GM19351 (cell line): ENCODE data around the gene BICRA.
"Not testable (repeated sequence)": the region's sequence is repeated elsewhere in the genome, so short reads cannot be mapped to it uniquely, and the experiment has no call there.

Experiments
- ATAC-seq: cut with Tn5 transposase; IDR thresholded peaks from one replicate; pipeline ENCODE4 v1.9.1; 2021; ENCODE audit warnings: mild to moderate bottlenecking, moderate library complexity; ENCODE audit not compliant: unreplicated experiment

BICRA gene

GRCh38 chr19:47658431-47659348, 49.8 kb downstream of the BICRA start:
- ATAC-seq, result no peak

GRCh38 chr19:47660435-47660832, 51.5 kb downstream of the BICRA start:
- ATAC-seq, result no peak

DNA sequence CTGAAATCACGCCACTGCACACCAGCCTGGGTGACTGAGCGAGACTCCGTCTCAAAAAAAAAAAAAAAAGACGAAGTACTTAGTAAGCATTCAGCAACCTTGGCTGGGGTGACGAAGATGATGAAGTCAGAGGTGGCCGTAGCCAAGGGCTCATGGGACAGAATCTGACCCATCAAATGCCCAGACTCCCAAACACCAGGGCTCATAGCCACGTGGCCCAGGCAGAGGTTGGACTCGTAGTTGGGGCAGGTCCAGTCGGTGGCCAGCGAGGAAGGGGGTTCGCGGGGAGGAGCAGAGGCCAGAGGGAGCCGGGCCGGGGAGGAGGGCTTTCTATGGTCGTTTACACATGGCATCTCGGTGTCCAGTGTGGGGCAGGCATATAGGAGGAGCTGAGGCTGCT, 52.2 kb downstream of the BICRA start:
- no peak for ATAC-seq

GRCh38 chr19:47661611-47662010, 52.7 kb downstream of the BICRA start:
- ATAC-seq, result no peak

DNA sequence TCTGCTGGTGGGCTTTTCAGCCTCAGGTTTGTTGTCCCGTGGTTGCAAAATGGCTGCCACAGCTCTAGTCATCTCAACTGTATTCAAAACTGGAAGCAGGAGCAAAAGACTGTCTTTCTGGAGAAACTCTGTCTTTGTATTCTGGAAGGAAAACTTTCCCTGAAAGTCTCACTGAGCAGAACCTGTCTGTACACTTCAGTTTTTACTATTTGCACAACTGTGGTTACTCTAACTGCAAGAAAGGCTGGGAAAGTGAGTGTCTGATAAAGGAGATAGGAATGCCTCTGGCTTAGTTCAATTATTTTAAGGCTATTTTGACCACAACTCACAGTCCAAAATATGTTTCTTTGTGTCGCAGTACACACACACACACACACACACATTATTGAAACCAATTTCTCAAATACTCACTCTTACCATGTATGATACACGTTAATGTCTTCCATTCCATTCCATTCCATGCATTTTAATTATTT, 54.5 kb downstream of the BICRA start:
- ATAC-seq, result no peak

GRCh38 chr19:47663911-47664771, 55.2 kb downstream of the BICRA start:
- ATAC-seq, result no peak

DNA sequence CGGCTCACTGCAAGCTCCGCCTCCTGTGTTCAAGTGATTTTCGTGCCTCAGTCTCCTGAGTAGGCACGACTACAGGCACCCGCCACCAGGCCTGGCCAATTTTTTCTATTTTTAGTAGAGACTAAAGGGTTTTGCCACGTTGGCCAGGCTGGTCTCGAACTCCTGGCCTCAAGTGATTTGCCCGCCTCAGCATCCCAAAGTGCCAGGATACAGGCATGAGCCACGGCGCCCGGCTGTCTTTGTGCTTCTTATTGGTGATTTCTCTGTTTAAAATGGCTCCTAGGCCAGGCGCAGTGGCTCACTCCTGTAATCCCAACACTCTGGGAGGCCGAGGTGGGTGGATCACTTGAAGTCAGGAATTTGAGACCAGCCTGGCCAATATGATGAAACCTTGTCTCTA, 59.6 kb downstream of the BICRA start:
- ATAC-seq, result not testable (repeated sequence)

DNA sequence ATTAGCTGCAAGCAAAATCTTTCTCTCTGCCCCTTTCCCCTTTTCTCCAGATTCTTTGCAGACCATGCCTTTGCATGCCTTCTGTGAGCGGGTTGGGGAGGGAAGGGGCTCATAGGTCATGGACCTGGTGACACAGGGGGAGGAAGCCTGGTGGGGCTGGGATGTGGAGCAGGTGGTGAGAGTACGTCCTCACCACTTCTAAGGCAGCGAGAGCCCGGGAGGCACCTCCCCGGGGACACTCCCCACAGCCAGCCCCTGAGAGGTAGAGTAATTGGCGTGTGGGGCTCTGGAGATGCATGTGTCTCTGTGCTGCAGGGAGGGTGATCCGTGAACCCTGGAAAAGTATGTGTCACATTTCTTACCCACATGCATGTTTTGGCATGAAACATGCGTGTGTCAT, 61.8 kb downstream of the BICRA start:
- no peak for ATAC-seq

- ATAC-seq, result no peak
Observed at GRCh38 chr19:47671499-47671898, 62.6 kb downstream of the BICRA start.

DNA sequence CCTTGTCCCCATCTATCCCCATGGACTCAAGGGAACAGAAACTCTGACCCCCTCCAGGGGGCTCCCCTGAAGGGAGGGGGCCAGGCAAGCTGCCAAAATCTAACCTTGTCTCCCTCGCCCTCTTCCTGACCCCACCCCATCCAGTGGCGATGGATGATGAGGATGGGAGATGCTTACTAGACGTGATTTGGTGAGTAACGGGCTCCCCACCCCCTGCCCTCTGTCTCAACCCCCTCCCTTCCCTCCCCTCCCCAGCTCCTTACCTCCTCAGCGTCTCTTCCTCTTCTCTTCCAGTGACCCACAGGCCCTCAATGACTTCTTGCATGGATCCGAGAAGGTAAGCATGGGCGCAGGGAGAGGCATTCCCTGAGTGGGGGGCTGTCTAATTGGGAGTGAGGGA, 64.5 kb downstream of the BICRA start:
- no peak for ATAC-seq

DNA sequence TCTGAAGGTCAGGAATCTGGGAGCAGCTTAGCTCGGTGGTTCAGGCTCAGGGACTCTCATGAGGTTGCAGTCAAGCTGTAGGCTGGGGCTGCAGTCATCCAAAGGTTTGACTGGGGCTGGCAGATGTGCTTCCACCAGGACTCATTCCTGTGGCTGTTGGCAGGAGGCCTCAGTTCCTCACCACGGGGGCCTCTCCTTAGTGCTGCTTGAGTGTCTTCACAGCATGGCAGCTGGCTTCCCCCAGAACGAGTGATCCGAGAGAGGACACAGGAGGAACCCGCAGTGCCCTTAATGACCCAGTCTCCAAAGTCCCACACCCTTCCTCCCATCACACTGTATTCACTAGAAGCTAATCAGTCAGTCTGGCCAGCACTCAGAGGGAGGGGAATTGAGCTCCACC, 65.6 kb downstream of the BICRA start:
- ATAC-seq, result no peak

GRCh38 chr19:47675271-47675670, 66.3 kb downstream of the BICRA start:
- ATAC-seq, result no peak

GRCh38 chr19:47675859-47676258, 66.9 kb downstream of the BICRA start:
- no peak for ATAC-seq

DNA sequence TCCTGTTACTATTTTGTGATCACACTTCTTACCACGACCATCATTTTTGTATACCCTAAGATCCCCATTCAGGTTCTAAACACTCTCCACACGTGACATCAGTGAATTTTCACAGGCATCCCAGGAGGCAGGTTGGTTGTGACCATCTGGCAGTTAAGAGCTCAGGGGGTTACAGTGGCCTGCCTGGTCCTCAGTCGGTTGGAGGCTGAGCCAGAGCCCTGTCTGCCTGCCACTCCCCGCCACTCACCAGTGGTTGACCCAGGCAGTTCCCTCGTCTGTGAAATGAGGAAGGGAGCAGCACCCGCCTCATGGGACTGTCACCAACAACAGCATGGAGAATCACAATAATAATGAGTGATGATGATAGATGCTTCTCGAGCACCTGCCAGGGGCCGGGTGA, 67.9 kb downstream of the BICRA start:
- ATAC-seq, result no peak

DNA sequence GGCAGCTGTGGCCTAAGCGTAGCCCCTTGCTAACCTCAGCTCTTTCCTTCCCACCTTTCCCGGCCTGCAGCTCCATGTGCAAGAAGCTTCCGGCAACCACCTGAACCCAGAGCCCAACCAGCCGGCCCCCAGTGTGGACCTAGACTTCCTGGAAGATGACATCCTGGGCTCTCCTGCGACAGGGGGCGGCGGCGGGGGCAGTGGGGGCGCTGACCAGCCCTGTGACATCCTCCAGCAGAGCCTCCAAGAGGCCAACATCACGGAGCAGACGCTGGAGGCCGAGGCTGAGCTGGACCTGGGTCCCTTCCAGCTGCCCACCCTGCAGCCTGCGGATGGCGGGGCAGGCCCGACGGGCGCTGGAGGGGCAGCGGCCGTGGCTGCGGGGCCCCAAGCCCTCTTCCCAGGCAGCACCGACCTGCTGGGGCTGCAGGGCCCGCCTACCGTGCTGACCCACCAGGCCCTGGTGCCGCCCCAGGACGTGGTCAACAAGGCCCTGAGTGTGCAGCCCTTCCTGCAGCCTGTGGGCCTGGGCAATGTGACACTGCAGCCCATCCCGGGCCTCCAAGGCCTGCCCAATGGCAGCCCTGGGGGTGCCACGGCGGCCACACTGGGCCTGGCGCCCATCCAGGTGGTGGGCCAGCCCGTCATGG, 70.4 kb downstream of the BICRA start:
- ATAC-seq, result no peak

GRCh38 chr19:47679922-47680857, 71.3 kb downstream of the BICRA start:
- no peak for ATAC-seq

- ATAC-seq, result no peak
Observed at GRCh38 chr19:47680858-47681332, 72.0 kb downstream of the BICRA start.

DNA sequence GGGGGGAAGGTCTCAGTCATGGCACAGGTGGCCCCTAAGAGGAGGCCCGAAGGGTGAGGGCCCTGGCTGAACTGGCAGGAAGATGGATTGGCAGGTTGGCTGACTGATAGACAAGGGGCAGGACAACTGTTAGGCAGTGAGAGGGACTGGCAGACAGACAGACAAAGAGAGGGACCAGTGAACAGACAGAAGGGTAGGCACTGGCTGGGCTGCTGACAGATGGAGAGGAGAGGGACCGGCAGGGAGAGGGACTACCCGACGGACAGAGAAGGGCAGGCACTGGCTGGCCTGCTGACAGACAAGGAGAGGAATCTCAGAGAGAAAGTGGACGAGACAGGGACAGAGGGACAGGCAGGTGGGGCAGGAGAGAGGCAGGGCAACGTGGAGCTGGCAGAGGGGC, 72.5 kb downstream of the BICRA start:
- no peak for ATAC-seq

DNA sequence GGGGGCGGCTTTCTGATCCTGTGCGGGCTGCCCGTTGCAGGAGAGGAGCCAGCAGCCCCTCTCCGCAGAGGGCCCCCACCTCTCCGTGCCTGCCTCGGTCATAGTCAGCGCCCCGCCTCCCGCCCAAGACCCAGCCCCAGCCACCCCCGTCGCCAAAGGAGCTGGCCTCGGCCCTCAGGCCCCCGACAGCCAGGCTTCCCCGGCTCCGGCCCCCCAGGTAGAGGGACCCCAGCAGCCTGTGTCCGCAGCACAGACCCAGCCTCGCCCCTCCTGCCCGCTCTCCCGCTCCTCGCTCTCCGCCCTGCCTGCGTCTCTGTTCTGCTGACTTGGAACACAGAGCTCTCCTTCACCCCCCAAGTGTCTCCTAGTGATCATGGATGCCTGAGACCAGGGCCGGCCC, 73.0 kb downstream of the BICRA start:
- ATAC-seq, result no peak

GRCh38 chr19:47682939-47683338, 74.0 kb downstream of the BICRA start:
- no peak for ATAC-seq
